Measurements from ENCODE around the gene PPP1R1B.

The PPP1R1B gene

GRCh38 chr17:39653662-39654331 lies 27.0 kb downstream of the PPP1R1B start:
- no peak for DNase-seq (ENCODE audit: low spot score)

GRCh38 chr17:39655105-39655504 lies 28.4 kb downstream of the PPP1R1B start:
- no peak for DNase-seq (ENCODE audit: low spot score)

GRCh38 chr17:39658346-39658745 lies 31.6 kb downstream of the PPP1R1B start:
- DNase-seq (ENCODE audit: low spot score) = no peak

- DNase-seq (ENCODE audit: low spot score) = no peak
Measured at GRCh38 chr17:39658760-39659159, 32.0 kb downstream of the PPP1R1B start.

GRCh38 chr17:39659279-39660010 lies 32.7 kb downstream of the PPP1R1B start:
- DNase-seq (ENCODE audit: low spot score) = peak; percentile 24

- DNase-seq (ENCODE audit: low spot score) = no peak
Measured at GRCh38 chr17:39660011-39660360, 33.2 kb downstream of the PPP1R1B start.

GRCh38 chr17:39660397-39661385 lies 33.9 kb downstream of the PPP1R1B start:
- no peak for DNase-seq (ENCODE audit: low spot score)

- no peak for DNase-seq (ENCODE audit: low spot score)
Measured at GRCh38 chr17:39661744-39662541, 35.2 kb downstream of the PPP1R1B start.

GRCh38 chr17:39662551-39663339 lies 36.0 kb downstream of the PPP1R1B start:
- DNase-seq (ENCODE audit: low spot score) = no peak

GRCh38 chr17:39663340-39663687 lies 36.6 kb downstream of the PPP1R1B start:
- no peak for DNase-seq (ENCODE audit: low spot score)

- DNase-seq (ENCODE audit: low spot score) = peak; percentile 23
Measured at GRCh38 chr17:39663688-39664580, 37.2 kb downstream of the PPP1R1B start.

- no peak for DNase-seq (ENCODE audit: low spot score)
Measured at GRCh38 chr17:39664581-39665561, 38.1 kb downstream of the PPP1R1B start, which contains the start of gene TCAP. Gene TCAP (plus strand): TSS chr17:39665349. CDS start chr17:39665360, 11 bp downstream.

- peak; percentile 34 for DNase-seq (ENCODE audit: low spot score)
Measured at GRCh38 chr17:39665642-39666224, 39.0 kb downstream of the PPP1R1B start.

GRCh38 chr17:39666231-39666600 lies 39.5 kb downstream of the PPP1R1B start:
- DNase-seq (ENCODE audit: low spot score) = no peak

- DNase-seq (ENCODE audit: low spot score) = no peak
Measured at GRCh38 chr17:39666601-39667261, 40.0 kb downstream of the PPP1R1B start.

GRCh38 chr17:39667262-39667944 lies 40.7 kb downstream of the PPP1R1B start:
- peak; percentile 25 for DNase-seq (ENCODE audit: low spot score)
